UCSD-AML1 (cell line): Measurements from ENCODE around the gene SLC37A1.

ENCODE experiments used
- DNase-seq: peaks from one replicate; lab custom pipeline; 2025; ENCODE audit not compliant: unreplicated experiment; lab: John Stamatoyannopoulos, UW

The SLC37A1 gene

GRCh38 chr21:42503711-42504110 lies 9.9 kb upstream of the SLC37A1 start:
- peak; percentile 74 for DNase-seq

GRCh38 chr21:42505090-42505726 lies 8.4 kb upstream of the SLC37A1 start:
- no peak for DNase-seq

- no peak for DNase-seq
Observed at GRCh38 chr21:42507418-42507817, 6.2 kb upstream of the SLC37A1 start.

GRCh38 chr21:42508371-42508770 lies 5.3 kb upstream of the SLC37A1 start:
- no peak for DNase-seq

GRCh38 chr21:42509244-42509643 lies 4.4 kb upstream of the SLC37A1 start:
- no peak for DNase-seq

GRCh38 chr21:42512346-42513034 lies 1.2 kb upstream of the SLC37A1 start:
- no peak for DNase-seq

- peak; percentile 52 for DNase-seq
Observed at GRCh38 chr21:42513985-42514882, 582 bp downstream of the SLC37A1 start.

GRCh38 chr21:42514883-42515228 lies 1.2 kb downstream of the SLC37A1 start:
- DNase-seq: no peak

GRCh38 chr21:42515708-42516502 lies 2.3 kb downstream of the SLC37A1 start:
- DNase-seq: no peak

- DNase-seq: no peak
Observed at GRCh38 chr21:42518215-42518614, 4.6 kb downstream of the SLC37A1 start.

GRCh38 chr21:42518626-42519025 lies 5.0 kb downstream of the SLC37A1 start:
- no peak for DNase-seq

- DNase-seq: no peak
Observed at GRCh38 chr21:42520628-42521253, 7.1 kb downstream of the SLC37A1 start.

GRCh38 chr21:42521384-42521783 lies 7.7 kb downstream of the SLC37A1 start:
- no peak for DNase-seq

GRCh38 chr21:42521805-42522204 lies 8.2 kb downstream of the SLC37A1 start:
- DNase-seq: no peak

GRCh38 chr21:42522271-42522670 lies 8.6 kb downstream of the SLC37A1 start:
- no peak for DNase-seq

GRCh38 chr21:42522771-42523170 lies 9.1 kb downstream of the SLC37A1 start:
- no peak for DNase-seq

GRCh38 chr21:42523211-42523610 lies 9.6 kb downstream of the SLC37A1 start:
- no peak for DNase-seq

GRCh38 chr21:42523941-42524340 lies 10.3 kb downstream of the SLC37A1 start:
- DNase-seq: no peak

- no peak for DNase-seq
Observed at GRCh38 chr21:42524341-42525028, 10.8 kb downstream of the SLC37A1 start.

- no peak for DNase-seq
Observed at GRCh38 chr21:42525029-42525581, 11.5 kb downstream of the SLC37A1 start.
